Vagina (tissue), 2 donors: ENCODE results near the gene C22orf39.

Experiments
- CTCF ChIP-seq, 3 experiments: fragments of 450-650 bp in 2 of 3; fragments of 200-600 bp in 1 of 3; sonication (generic) in 1 of 3; IDR thresholded peaks; one replicate each; pipeline ENCODE4 v1.5.1; 2017 to 2019; ENCODE audit warnings: antibody characterized with exemption in 3 of 3, mild to moderate bottlenecking in 2 of 3, moderate library complexity in 2 of 3
- POLR2A ChIP-seq, 2 donors: fragments of 450-650 bp; IDR thresholded peaks; one replicate each; pipeline ENCODE4 v1.6.1; 2017; ENCODE audit warnings: antibody characterized with exemption in 2 of 2, mild to moderate bottlenecking in 2 of 2, moderate library complexity in 2 of 2
- POLR2AphosphoS5 ChIP-seq, 2 donors: sonication (generic); formaldehyde crosslinking; IDR thresholded peaks; one replicate each; pipeline ENCODE4 v1.9.0; 2017; ENCODE audit warnings: antibody characterized with exemption in 2 of 2, mild to moderate bottlenecking in 2 of 2, low read depth in 1 of 2; ENCODE audit not compliant: insufficient read depth in 1 of 2

- no peak for TF ChIP-seq POLR2A (IDR thresholded peaks at IDR 0.05)
- no peak for TF ChIP-seq CTCF (IDR thresholded peaks at IDR 0.05)
- TF ChIP-seq POLR2AphosphoS5 (IDR thresholded peaks at IDR 0.05; ENCODE audit: insufficient read depth in 1 of 2, low read depth in 1 of 2) = no peak
Observed at GRCh38 chr22:19466126-19466716, 18.7 kb upstream of the C22orf39 start.
